ENCODE results near the gene MBTPS1.

DNA sequence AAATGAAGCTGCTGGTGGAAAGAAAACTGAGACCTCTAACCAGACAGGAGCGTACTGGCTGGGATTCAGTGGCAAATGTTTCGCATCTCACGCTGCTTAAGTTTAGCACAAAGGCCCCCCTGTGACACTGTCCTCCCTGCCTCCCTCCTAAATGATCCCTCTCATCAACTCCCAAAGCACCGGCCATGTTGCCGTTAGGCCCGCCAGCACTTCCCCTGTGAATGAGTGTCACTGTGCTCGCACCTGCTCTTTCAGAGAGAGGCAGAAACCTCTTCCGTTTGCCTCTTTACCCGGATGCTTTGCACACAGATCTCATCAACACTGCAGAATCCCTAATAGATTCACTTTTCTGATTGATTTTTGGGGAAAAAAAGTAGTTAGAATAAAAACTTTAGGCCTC lies 26.5 kb downstream of the MBTPS1 start:
- TF ChIP-seq, protein P1, sequence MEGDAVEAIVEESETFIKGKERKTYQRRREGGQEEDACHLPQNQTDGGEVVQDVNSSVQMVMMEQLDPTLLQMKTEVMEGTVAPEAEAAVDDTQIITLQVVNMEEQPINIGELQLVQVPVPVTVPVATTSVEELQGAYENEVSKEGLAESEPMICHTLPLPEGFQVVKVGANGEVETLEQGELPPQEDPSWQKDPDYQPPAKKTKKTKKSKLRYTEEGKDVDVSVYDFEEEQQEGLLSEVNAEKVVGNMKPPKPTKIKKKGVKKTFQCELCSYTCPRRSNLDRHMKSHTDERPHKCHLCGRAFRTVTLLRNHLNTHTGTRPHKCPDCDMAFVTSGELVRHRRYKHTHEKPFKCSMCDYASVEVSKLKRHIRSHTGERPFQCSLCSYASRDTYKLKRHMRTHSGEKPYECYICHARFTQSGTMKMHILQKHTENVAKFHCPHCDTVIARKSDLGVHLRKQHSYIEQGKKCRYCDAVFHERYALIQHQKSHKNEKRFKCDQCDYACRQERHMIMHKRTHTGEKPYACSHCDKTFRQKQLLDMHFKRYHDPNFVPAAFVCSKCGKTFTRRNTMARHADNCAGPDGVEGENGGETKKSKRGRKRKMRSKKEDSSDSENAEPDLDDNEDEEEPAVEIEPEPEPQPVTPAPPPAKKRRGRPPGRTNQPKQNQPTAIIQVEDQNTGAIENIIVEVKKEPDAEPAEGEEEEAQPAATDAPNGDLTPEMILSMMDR (IDR thresholded peaks at IDR 0.05 in 2 of 3, conservative IDR thresholded peaks at IDR 0.05 in 1 of 3; ENCODE audit: control insufficient read depth in 2 of 3, extremely low read depth in 1 of 3, insufficient read depth in 1 of 3, low read depth in 3 of 3, low read length in 3 of 3) = no peak
- TF ChIP-seq TARDBP (IDR thresholded peaks at IDR 0.05; ENCODE audit: borderline replicate concordance) = no peak
- no peak for TF ChIP-seq YY1 (IDR thresholded peaks at IDR 0.05; ENCODE audit: low read depth, low read length)
- TF ChIP-seq, protein P2, sequence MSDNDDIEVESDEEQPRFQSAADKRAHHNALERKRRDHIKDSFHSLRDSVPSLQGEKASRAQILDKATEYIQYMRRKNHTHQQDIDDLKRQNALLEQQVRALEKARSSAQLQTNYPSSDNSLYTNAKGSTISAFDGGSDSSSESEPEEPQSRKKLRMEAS (IDR thresholded peaks at IDR 0.05; ENCODE audit: low read depth, low read length) = no peak
- TF ChIP-seq POLR2A (IDR thresholded peaks at IDR 0.05; ENCODE audit: low read depth, low read length) = no peak
- no peak for TF ChIP-seq CBX5 (IDR thresholded peaks at IDR 0.05; ENCODE audit: low read depth)
- TF ChIP-seq TAF1 (IDR thresholded peaks at IDR 0.05; ENCODE audit: borderline replicate concordance, low read depth, low read length) = no peak
- TF ChIP-seq, protein P3, sequence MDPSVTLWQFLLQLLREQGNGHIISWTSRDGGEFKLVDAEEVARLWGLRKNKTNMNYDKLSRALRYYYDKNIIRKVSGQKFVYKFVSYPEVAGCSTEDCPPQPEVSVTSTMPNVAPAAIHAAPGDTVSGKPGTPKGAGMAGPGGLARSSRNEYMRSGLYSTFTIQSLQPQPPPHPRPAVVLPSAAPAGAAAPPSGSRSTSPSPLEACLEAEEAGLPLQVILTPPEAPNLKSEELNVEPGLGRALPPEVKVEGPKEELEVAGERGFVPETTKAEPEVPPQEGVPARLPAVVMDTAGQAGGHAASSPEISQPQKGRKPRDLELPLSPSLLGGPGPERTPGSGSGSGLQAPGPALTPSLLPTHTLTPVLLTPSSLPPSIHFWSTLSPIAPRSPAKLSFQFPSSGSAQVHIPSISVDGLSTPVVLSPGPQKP (IDR thresholded peaks at IDR 0.05; ENCODE audit: low read depth, low read length) = no peak

Measured in GM12878 (cell line).